Type B pancreatic cell (in vitro differentiated cells): Measurements from ENCODE around the gene DAAM2. TPM values are rescaled to one million over a fixed set of nuclear protein-coding genes. Genes with fewer than 3 reads are reported as not detected.
A peak's percentile ranks its signal among the peaks of the same experiment; 100 is the strongest.

Source experiments
- DNase-seq: peaks from one replicate; pipeline ENCODE4 v3.0.0; 2021; ENCODE audit warnings: mixed read lengths; ENCODE audit not compliant: unreplicated experiment; ENCODE audit errors: extremely low spot score
- H3K27ac Mint-ChIP-seq: 2 replicates; pipeline ENCODE4 v1.8.0; 2021; ENCODE audit warnings: mild to moderate bottlenecking, mixed read lengths
- H3K27me3 Mint-ChIP-seq: 2 replicates; pipeline ENCODE4 v1.8.0; 2021; ENCODE audit warnings: mixed read lengths
- H3K36me3 Mint-ChIP-seq: 2 replicates; pipeline ENCODE4 v1.8.0; 2021; ENCODE audit warnings: mixed read lengths
- H3K4me1 Mint-ChIP-seq: one replicate; pipeline ENCODE4 v1.8.0; 2021; ENCODE audit warnings: mixed read lengths; ENCODE audit not compliant: unreplicated experiment
- H3K4me3 Mint-ChIP-seq: 2 replicates; pipeline ENCODE4 v1.8.0; 2021; ENCODE audit warnings: mild to moderate bottlenecking, mixed read lengths
- H3K9me3 Mint-ChIP-seq: 2 replicates; pipeline ENCODE4 v1.8.0; 2021; ENCODE audit warnings: mixed read lengths
- CTCF ChIP-seq: fragments of 200-600 bp; sonication (generic); conservative IDR thresholded peaks from 2 replicates; pipeline ENCODE4 v1.5.0; 2021; ENCODE audit warnings: antibody characterized with exemption, mild to moderate bottlenecking
- total RNA-seq: library from RNA; stranded (reverse); gene quantifications from 2 replicates; pipeline ENCODE4 v1.2.1, GENCODE V29; 2021; ENCODE audit warnings: low replicate concordance

The DAAM2 gene
- total RNA-seq, 1 donor from 2014 or later = 22.6 TPM

GRCh38 chr6:39934131-39934757 lies 142.1 kb downstream of the DAAM2 start, which contains the start of gene MOCS1:
TSS of gene MOCS1 (minus strand) at chr6:39934462. CDS start at chr6:39934417, 45 bp downstream.
- peak within 1 kb of the TSS; percentile 96 for H3K4me3 Mint-ChIP-seq
- H3K9me3 Mint-ChIP-seq = no peaks in the 10 kb centered on the region
- TF ChIP-seq CTCF = no peak
- peaks cover 5% of the 10 kb centered on the region for H3K36me3 Mint-ChIP-seq
- peaks cover 3% of the 10 kb centered on the region for H3K27me3 Mint-ChIP-seq
- H3K4me1 Mint-ChIP-seq = peaks cover 45% of the 10 kb centered on the region
- DNase-seq = no peak
- peak within 1 kb of the TSS; percentile 20 for H3K27ac Mint-ChIP-seq

- H3K4me3 Mint-ChIP-seq = peak overlapping the region; percentile 28
- no peak for TF ChIP-seq CTCF
- peaks cover 3% of the 10 kb centered on the region for H3K27me3 Mint-ChIP-seq
- H3K27ac Mint-ChIP-seq = no peak overlapping the region
- no peaks in the 10 kb centered on the region for H3K9me3 Mint-ChIP-seq
- no peak for DNase-seq
- H3K36me3 Mint-ChIP-seq = peaks cover under 1% of the 10 kb centered on the region
- H3K4me1 Mint-ChIP-seq = peaks cover 42% of the 10 kb centered on the region
Measured at GRCh38 chr6:39935241-39935640, 143.1 kb downstream of the DAAM2 start.

- Mint-ChIP-seq H3K4me1 (peaks cover 39% of the 10 kb centered on the region), H3K36me3 (no peaks in the 10 kb centered on the region), H3K27ac (no peak overlapping the region), H3K9me3 (no peaks in the 10 kb centered on the region), H3K27me3 (peaks cover 3% of the 10 kb centered on the region), H3K4me3 (peak overlapping the region; percentile 12)
- no peak for TF ChIP-seq CTCF
- DNase-seq = no peak
Measured at GRCh38 chr6:39936857-39937256, 144.7 kb downstream of the DAAM2 start.

- no peak overlapping the region for H3K4me3 Mint-ChIP-seq
- no peak overlapping the region for H3K27ac Mint-ChIP-seq
- no peak for TF ChIP-seq CTCF
Measured at GRCh38 chr6:39937686-39938333, 145.6 kb downstream of the DAAM2 start.

DNA sequence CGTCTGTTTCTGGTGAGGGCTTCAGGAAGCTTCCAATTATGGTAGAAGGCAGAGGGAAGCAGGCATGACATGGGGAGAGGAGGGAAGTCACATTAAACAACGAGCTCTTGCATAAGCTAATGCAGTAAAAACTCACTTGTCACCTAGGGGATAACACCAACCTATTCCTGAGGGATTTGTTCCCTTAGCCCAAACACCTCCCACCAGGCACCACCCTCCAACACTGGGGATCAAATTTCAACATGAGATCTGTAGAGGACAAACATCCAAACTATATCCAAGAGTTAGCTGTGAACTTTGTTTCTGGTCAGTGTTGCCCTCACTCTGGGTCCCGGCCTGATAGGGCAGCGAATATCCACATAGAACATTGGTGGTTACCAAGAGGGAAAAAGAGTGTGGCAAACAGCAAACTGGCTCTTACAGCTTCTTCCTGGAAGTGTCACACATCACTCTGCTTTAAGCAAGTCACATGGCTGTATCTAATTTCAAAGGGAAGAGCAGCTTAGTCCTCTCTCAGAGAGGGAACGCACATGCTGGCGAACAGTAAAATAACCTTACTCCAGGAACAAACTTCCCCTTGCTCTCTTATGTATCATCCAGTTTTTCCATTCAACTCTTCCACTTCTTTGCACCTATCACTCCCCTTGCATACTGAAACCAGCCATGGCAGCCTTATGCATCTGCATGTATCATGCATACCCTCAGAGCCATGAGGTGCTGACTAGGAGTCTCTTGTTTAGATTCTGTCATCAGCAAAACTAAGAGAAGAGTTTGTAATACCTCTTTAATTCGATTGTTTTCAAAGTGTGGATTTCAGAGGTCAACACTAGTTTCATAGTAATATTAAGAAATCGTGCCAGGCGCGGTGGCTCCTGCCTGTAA lies 146.8 kb downstream of the DAAM2 start:
- Mint-ChIP-seq H3K27me3 (no peaks in the 10 kb centered on the region), H3K4me1 (peaks cover 19% of the 10 kb centered on the region), H3K9me3 (no peaks in the 10 kb centered on the region), H3K4me3 (no peak overlapping the region), H3K36me3 (no peaks in the 10 kb centered on the region), H3K27ac (no peak overlapping the region)
- no peak for TF ChIP-seq CTCF
- DNase-seq = no peak

More at GRCh38 chr6:39937686-39938333, 145.6 kb downstream of the DAAM2 start:
- Mint-ChIP-seq H3K27me3 (peaks cover 3% of the 10 kb centered on the region), H3K9me3 (no peaks in the 10 kb centered on the region), H3K36me3 (no peaks in the 10 kb centered on the region), H3K4me1 (peaks cover 30% of the 10 kb centered on the region)
- DNase-seq = no peak
